GM12891 (cell line): ENCODE measurements around the gene RAP2A.

ENCODE experiments used
- DNase-seq: peaks from one replicate; pipeline ENCODE4 v3.0.0; 2011; ENCODE audit warnings: low spot score; ENCODE audit not compliant: insufficient read length
- FAIRE-seq: peaks from 2 replicates; lab custom pipeline; 2011; peaks lifted over from hg19 to GRCh38; lab: Jason Lieb, UNC
- PAX5 ChIP-seq: IDR thresholded peaks from 2 replicates; pipeline ENCODE4 v1.6.1; 2011; ENCODE audit warnings: low read length, moderate library complexity, mild to moderate bottlenecking; ENCODE audit not compliant: insufficient read depth, severe bottlenecking
- POLR2A ChIP-seq: IDR thresholded peaks from 2 replicates; pipeline ENCODE4 v1.6.1; 2011; ENCODE audit warnings: low read depth, low read length, control low read depth
- POLR2AphosphoS5 ChIP-seq: IDR thresholded peaks from 2 replicates; pipeline ENCODE4 v1.6.1; 2011; ENCODE audit warnings: low read depth, low read length, control low read depth
- POU2F2 ChIP-seq: IDR thresholded peaks from 2 replicates; pipeline ENCODE4 v1.6.1; 2011; ENCODE audit warnings: low read depth, mild to moderate bottlenecking, control low read depth, low read length, moderate library complexity
- SPI1 ChIP-seq: IDR thresholded peaks from 2 replicates; pipeline ENCODE4 v1.6.1; 2011; ENCODE audit warnings: low read depth, low read length, control low read depth
- TAF1 ChIP-seq: IDR thresholded peaks from 2 replicates; pipeline ENCODE4 v1.6.1; 2011; ENCODE audit warnings: low read depth, low read length, control low read depth

Gene RAP2A

DNA sequence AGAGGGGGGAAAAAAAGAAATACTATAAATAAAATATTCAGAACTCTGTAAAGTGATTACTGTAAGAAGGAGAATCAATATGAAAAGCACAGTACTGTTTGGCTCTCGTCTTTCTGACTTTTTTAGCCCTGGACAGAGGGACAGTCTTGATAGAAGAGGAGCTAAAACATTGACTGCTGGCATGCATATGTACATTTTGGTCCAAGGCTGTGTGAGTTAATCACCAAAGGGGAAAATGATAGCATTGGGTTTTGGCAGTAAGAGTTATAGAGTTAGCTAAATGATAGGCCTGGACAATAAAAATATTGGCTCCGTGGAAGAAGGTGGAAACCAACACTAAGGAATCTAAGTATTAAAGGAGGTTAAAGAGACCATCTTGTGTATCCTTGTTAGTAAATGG lies 50.3 kb downstream of the RAP2A start:
- TF ChIP-seq POLR2A (no peak), PAX5 (no peak), POLR2AphosphoS5 (no peak), TAF1 (no peak), POU2F2 (no peak), SPI1 (no peak)
- DNase-seq (no peak), FAIRE-seq (no peak)

DNA sequence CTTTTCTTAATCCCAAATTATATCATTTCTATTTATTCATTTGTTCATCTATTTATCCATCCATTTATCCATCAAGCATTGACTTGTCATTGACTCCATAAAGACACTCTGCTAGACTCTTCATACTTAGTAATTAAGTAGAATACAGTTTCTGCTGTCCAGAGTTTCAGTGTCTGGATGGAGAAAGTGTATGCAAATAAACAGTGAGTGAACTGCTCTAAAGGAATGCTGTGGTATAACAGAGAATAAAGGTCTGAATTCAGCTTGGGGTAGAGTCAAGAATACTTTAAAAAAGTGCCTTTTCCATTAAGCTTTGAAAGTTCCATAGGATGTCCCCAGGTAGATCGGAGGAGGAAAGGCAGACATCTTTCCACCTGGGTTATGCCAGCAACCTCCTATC lies 51.4 kb downstream of the RAP2A start:
- DNase-seq = no peak
- FAIRE-seq = no peak
- TF ChIP-seq PAX5 = no peak
- TF ChIP-seq POU2F2 = no peak
- no peak for TF ChIP-seq POLR2AphosphoS5
- no peak for TF ChIP-seq TAF1
- TF ChIP-seq POLR2A = no peak
- no peak for TF ChIP-seq SPI1

DNA sequence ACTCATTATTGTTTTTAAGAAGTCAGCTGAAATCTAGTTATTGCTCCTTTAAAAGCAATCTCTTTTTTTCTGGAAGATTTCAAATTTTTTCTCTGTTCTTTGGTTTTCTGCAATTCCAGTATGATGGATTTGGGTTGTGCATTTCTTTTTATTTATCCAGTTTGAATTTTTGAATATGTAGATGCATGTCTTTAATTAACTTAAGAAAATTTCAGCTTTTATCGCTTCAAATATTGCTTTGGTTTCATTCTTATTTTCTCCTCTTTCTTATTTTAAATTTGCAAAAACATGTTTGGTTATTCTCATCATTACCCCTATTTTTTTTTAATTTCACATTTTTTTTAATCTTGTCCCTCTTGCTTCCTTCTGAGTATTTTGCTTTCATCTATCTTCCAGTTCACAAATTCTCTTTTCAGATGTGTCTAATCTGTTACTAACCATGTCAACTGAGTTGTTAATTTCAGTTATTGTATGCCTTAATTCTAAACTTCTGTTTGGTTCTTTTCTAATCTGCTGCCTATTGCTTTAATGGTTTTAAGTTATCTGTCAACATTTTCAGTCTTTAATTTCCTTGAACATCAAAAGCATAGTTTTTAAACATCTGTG lies 56.8 kb downstream of the RAP2A start:
- no peak for FAIRE-seq
- DNase-seq = no peak
- TF ChIP-seq POLR2A = no peak
- no peak for TF ChIP-seq TAF1
- TF ChIP-seq PAX5 = no peak
- TF ChIP-seq POU2F2 = no peak
- TF ChIP-seq SPI1 = no peak
- TF ChIP-seq POLR2AphosphoS5 = no peak

DNA sequence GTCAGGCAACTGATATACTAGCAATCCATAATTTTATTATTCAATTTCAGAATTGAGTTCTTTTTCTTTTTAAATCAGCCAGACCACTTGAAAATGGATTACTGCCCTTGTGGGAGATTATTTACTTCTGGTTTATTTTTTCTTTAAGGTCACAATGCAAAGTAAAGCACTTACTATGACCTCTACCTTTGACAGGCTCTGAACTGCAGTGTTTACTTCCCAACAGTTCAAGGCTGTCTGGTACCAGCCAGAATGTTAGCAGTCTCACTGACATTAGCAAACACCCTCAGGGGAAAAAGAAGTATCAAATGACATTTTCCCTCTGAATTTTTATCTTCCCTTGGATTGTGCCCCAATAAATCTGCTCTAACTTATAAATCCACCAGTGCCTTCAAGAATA lies 57.5 kb downstream of the RAP2A start:
- DNase-seq (no peak), FAIRE-seq (no peak)
- TF ChIP-seq POLR2A (no peak), TAF1 (no peak), POU2F2 (no peak), SPI1 (no peak), POLR2AphosphoS5 (no peak), PAX5 (no peak)

DNA sequence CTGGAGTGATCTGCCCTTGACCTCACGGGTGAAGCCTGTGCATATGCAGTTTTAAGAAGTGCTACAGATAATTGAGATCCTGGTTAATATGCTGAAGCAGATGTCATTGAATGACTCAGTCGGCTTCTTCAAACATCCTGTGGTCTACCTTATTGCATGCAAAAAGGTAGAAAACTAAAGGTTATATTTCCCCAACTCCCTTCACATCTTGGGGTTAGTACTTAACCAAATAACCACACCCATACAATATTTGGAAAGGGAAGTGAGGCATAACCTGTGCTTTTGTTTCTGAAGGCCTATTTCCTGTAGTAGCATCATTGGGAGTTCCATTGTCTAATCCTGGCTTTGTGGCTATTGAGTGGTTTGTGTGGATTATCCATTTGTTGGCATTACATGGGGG lies 58.3 kb downstream of the RAP2A start:
- FAIRE-seq (no peak), DNase-seq (no peak)
- TF ChIP-seq TAF1 (no peak), POU2F2 (no peak), PAX5 (no peak), POLR2A (no peak), POLR2AphosphoS5 (no peak), SPI1 (no peak)

DNA sequence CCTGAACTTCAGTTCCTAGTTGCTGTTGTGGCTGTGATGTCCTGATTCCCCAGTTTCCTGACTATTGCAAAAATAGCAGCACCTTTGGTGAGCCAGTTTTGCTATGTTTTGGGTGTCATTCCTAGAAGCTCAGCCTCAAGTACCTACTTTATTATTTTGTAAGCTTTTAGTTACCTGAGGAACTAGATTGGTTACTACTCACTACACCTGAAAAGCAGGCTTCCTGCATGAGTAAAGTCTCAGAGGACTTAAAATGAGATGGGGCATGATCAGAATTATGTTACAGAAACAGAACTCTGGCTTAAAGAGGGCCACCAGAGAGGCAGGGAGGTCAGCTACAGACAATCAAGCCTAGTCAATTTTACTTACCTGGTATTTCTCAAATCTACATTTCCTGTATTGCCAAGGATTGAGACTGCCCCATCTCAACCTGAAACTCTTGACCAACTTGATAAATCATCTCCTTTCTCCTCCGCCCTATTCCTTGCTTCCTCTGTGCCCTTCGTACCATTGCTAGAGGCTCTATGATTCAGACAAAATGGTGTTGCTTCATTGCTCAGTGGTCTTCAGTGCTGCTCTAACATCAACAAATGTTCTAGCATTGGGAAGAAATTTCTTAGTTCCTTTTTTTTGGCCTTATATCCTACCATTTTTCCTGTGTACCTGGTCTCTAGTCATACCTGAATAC lies 58.9 kb downstream of the RAP2A start:
- DNase-seq (no peak), FAIRE-seq (no peak)
- TF ChIP-seq POLR2A (no peak), POU2F2 (no peak), SPI1 (no peak), TAF1 (no peak), PAX5 (no peak), POLR2AphosphoS5 (no peak)

DNA sequence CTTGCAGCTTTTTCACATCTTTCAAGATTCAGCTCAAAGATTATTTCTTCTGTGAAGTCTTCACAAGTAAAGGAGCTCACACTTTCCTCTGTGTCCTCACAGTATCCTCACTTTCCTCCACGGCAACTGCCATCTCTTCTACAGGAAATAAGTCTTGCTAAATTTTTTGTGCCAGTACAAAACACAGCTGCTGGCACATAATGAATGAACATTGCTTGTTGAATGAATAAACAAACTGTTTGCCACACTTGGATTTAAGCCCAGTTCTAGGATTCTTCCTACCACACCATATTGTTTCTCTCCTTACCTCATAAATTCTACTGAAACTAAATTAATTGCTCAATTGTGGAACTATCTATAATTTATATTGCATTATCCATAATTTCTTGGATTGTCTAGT lies 59.5 kb downstream of the RAP2A start:
- FAIRE-seq = no peak
- TF ChIP-seq POU2F2 = no peak
- no peak for TF ChIP-seq POLR2A
- no peak for TF ChIP-seq PAX5
- TF ChIP-seq POLR2AphosphoS5 = no peak
- TF ChIP-seq TAF1 = no peak
- TF ChIP-seq SPI1 = no peak

DNA sequence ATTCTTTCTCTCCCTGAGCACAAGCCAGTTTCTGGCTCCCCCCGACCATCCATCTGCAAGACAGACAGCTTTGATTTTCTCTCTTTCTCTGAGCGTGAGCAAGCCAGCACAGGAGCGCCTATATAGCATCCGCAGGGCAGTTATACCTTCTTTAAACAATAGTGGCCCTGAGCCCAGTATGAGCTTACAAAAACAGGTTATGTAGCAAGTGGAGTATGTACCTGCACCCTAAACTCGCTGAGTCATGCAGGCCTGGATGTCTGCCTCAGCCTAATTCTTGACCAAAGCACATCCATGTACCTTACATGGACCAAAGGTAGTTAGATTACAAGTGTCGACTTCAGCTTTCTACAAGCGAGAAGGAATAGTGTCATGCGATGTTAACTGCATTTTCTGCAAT lies 61.7 kb downstream of the RAP2A start:
- no peak for FAIRE-seq
- no peak for DNase-seq
- no peak for TF ChIP-seq POU2F2

More for the DNA sequence above, 59.5 kb downstream of the RAP2A start:
- no peak for DNase-seq

DNA sequence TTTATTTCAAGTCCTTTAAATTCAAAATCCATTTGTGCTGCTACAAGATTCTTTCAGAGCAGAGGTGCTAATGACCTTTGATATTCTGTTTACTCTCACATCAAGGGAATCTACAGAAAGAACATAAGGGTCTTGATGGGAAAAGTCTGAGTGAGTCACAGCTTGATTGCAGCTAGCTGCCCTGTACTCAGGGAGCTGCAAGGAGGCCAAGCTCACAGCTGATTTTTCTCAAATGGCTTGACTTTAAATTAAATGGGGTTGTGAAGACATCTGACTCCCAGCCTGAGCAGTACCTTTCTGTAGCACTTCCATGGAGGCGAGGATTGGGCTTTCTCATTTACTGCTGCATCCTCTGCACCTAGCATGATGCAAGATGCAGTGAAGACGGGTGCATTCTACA lies 62.5 kb downstream of the RAP2A start:
- FAIRE-seq (no peak), DNase-seq (no peak)
- TF ChIP-seq POU2F2 = no peak
- no peak for TF ChIP-seq TAF1
- no peak for TF ChIP-seq SPI1
- TF ChIP-seq POLR2A = no peak
- no peak for TF ChIP-seq POLR2AphosphoS5
- no peak for TF ChIP-seq PAX5

DNA sequence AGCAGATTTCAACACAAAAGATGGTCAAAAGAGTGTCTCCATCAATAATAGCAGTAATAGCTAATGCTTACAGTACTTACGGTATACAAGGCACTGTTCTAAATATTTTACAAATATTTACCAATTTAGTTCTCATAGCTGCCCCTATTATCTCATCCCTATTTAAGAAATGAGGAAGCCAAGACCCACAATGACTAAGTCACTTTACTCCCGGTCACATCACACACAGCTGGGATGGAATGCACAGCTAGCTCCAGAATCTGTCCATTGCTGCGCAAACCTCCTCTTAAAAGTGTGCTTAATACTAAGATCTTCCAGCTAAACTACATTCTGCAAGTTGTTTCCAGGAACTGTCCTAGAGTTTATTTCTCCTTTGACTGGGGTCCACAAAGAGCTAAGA lies 63.4 kb downstream of the RAP2A start:
- FAIRE-seq = no peak

More for the DNA sequence above, 63.4 kb downstream of the RAP2A start:
- DNase-seq = no peak
- TF ChIP-seq TAF1 (no peak), POLR2AphosphoS5 (no peak), SPI1 (no peak), PAX5 (no peak)
